HPDE6-E6E7 (cell line): ENCODE results near the gene TSPAN4.

Experiments used
- DNase-seq: peaks from one replicate; pipeline ENCODE4 v3.0.0; 2011; ENCODE audit warnings: missing footprints; ENCODE audit errors: extremely low spot score

The TSPAN4 gene

DNA sequence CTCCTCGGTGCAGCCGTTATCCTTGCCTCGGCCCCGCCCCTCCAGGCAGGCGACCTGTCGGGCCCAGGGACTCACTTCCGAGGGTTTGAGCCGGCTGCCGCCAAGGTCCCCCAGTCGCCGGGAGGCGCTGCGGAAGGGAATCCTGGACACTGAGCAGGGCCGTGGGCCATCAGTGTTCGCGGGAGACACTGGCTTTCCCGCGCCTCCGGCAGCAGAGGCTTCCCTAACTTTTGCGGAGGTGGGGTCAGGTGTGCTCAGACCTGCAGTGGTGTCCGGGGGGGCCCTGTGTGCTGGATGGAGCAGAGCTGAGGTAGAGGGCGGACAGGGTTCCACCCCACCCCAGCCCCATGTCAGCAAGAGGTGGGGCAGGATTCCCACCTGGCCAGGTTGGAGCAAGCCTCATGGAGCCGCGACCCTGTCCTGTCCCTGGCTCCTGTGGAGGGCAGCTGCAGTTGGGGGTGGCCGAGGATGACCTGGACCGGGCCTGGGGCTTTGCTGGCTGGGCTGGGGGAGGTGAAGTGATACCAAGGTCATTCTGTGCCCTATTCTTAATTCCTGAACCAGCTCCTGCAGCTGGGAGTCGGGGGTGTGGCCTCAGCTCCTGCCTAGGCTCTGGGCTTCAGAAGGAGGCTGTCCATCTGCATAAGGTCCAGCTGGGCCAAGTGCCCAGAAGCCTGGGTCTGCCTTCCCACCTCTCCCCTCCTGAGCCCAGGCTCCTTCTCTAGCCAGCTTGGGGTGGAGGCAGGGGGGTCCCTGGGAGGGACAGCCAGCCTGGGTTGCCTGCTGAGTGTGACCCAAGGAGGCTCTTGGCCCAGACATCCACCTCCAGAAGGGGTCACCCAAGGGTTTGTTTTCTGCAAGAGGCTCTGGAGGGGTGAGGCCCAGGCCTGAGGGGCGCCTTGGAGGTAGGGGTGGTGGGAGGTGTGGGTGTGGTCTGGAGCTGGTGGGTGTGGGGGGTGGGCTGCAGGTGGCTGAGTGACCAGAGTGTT, 8.4 kb downstream of the TSPAN4 start:
- no peak for DNase-seq

DNA sequence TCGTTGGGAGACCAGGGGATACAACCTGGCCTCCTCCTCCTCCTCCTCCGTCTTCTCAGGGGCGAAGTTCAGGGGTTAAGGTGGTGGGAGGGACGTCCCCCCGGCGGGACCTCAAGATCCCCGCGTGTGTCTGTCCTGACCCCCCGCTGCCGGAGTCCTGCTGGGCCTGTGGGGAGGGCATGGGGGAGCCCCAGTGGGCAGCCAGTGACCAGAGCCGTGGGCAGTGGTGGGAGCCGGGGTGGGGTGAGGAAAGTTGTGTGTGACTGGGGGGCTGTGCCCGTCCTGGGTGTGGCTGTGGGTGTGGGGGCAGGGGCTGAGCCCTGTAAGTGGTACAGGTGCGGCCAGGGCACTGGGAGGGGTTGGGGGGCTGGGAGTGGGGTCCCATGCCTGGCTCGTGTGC, 10.1 kb downstream of the TSPAN4 start:
- DNase-seq, result no peak

DNA sequence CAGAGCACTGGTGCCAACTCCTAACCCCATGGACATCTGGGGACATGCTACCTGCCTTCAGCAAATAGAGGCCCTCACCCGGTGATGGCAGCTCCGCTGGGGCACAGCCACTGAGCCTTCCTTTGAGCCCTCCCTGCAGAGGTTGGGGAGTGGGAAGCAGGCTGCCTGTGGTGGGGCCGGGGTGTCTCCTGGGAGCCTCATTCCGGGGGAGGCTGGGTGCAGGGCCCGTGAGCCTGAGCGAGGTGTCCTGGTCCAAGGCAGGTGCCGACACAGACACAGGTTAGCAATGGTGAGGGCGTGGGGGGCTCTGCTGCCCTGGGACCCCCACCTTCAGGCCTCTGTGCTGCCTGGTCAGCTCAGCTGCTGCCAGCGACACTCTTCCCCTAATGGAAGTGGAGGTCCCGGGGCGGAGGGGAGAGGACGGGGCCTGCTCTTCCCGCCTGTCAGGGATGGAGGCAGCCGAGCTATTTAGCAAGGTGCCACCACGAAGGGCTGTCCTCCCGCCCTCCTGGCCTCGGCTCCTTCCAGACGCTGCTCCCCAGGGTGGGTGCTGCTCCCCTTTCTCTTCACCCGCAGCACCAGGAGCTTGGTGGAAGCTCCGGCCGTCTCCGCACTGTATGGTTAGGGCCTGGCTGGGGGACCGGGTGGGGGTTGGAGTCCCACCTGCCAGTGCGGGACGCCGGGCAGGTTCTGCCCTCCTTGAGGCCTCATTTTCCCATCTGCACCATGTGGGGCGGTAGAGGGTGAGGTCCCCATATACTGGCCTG, 11.2 kb downstream of the TSPAN4 start:
- no peak for DNase-seq

DNA sequence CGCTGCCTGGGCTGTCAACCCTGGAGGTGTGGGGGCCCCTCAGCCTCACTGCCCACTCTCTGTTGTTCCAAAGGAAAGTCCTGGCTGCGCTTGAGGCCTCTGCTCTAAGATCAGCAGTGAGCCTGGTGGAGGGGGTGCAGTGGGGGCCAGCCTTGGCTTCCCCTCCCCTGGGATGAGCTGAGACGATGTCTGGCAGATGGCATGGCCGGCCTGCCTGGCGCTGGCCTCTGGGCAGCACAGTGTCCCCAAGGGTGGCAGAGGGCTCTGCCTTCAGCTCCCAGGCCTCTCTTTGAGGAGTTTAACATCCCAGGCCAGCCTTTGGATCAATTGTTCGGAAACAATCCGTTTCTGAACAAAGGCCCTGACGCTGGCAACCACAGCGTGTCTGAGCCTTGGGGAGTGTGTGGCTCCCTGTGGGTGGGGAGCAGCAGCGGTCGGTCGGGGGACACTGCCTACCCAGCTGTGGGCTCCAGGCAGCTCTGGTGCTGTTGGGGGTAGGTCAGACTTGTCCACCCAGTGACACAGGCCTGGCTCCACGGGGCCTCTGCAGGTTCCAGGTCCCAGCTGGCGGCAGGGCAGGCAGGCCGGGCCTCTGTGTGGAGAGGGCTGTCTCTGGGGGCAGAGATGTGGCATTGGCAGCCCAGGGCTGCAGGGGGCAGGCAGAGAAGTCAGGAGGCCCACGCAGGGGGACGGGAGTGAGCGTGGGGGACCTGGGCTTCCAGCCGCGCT, 12.1 kb downstream of the TSPAN4 start:
- no peak for DNase-seq

DNA sequence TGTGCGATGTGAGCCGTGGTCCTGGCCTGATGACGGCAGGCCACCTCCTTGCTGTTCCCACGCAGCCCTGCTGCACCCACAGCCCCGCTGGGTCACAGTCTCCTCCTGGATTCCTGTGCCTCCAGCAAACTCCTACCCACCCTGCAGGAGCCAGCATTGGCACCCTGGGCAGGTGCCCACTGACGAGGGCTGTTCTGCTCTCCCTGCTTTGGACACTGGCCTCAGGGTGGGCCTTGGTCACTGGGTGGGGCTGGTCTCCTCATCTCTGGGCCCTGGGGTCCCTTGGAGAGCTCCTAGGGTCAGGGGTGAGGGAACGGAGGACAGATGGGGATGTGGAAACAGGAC, 12.7 kb downstream of the TSPAN4 start:
- DNase-seq, result no peak

DNA sequence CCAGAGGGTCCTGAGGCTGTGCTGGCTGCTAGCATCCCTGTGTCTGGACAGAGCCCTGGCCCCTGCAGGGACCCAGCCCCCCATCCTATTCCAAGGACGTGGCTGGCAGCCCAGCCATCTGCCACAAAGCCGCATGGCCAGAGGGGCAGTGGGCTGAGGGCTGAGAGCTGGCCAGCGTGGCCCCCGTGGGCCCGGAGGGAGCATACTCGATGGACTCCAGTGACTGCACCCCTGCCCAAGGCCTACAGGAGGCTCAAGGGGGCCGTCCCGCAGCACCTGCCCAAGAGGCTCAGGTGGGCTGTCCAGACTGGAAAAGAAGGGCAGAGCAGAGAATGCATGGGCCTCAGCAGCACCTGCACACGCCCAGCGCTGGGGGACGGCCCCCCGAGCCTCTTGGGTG, 13.1 kb downstream of the TSPAN4 start:
- no peak for DNase-seq

DNA sequence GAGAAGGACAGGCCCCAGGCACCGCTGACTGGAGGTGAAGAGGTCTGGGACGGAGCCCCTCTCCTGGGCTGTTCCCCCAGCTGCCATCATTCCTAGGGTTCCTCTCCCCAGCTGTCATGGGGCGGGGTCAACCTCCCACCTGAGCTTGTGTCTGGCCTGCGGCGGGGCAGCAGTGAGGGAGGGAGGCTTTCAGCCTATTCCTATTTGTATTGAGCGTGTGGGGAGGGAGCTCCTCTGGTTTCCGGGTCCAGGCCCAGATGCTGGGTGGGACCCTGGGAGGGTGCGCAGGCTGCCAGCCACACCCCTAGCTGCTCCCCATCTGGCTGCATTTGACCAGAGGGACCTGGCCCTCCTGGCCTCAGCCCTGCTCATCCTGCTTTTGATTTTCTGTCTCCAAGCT, 13.7 kb downstream of the TSPAN4 start:
- DNase-seq, result no peak

DNA sequence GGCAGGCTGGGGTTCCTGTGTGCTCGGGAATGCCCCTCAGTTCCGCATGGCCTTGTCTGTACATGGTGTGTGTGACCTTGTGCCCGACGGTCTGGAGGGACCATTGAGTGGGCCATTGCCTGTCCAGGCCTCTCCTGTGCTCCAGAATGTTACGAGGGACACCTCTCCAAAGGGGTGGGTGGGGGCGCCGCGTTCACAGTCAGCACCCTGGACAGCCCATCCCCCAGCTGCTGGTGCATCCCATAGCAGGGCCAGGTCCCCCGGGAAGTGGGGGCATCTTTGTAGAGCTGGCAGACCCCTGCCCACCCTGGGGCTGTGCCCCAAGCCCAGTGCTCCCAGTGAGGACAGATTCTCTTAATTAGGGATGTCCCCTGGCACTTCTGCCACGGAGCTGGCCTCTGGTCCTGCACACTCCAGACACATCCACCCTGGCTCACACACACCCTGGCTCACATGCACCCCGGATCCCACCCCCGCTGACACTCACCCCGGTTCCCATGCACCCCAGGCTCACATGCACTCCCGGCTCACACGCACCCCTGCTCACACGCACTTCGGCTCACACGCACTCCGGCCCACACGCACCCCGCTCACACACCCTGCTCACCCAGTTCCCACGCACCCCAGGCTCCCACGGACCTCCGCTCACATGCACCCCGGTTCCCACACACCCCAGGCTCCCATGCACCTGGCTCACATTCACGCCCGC, 15.6 kb downstream of the TSPAN4 start:
- no peak for DNase-seq

DNA sequence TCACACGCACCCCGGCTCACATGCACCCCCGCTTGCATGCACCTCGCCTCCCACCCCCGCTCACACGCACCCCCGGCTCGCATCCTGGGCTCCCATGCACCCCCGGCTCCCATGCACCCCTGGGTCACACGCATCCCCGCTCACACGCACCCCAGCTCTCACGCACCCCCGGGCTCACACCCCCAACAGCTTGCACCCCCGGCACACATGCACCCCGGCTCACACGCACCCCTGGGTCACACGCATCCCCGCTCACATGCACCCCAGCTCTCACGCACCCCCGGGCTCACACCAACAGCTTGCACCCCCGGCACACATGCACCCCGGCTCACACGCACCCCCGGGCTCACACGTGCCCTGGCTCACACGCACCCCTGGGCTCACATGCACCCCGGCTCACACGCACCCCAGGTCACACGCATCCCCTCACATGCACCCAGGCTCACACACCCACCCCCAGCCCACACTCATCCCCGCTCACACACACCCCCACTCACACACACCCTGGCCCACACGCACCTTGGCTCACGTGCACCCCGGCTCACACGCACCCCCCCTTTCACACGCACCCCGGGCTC, 16.2 kb downstream of the TSPAN4 start:
- no peak for DNase-seq

DNA sequence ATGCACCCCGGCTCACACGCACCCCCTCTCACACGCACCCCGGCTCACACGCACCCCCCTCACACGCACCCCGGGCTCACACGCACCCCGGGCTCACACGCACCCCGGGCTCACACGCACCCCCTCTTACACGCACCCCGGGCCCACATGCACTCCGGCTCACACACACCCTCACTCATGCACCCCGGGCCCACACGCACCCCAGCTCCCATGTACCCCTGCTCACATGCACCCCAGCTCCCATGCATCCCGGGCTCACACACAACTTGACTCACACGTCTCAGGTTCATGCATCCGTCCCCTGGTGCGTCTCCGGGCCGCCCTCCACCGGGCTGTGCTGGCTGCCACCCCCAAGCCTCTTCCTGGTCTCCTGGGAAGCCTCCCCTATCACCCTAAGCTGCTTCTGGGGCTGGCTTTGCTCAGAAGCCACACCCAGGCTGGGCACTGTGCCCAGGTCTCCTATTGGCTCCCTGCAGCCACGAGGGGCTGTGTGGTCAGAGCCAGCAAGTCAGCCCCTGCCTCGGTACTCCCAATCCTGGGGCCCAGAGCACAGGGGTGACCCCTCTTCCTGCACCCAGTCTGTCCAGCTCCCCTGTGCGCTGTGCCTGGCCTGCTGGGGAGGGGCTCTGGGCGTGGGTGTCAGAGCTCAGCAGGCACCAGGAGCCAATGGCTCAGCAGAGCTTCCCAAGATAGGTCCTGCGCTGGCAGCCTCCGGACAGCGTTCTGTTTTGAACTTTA, 16.9 kb downstream of the TSPAN4 start:
- DNase-seq, result no peak

DNA sequence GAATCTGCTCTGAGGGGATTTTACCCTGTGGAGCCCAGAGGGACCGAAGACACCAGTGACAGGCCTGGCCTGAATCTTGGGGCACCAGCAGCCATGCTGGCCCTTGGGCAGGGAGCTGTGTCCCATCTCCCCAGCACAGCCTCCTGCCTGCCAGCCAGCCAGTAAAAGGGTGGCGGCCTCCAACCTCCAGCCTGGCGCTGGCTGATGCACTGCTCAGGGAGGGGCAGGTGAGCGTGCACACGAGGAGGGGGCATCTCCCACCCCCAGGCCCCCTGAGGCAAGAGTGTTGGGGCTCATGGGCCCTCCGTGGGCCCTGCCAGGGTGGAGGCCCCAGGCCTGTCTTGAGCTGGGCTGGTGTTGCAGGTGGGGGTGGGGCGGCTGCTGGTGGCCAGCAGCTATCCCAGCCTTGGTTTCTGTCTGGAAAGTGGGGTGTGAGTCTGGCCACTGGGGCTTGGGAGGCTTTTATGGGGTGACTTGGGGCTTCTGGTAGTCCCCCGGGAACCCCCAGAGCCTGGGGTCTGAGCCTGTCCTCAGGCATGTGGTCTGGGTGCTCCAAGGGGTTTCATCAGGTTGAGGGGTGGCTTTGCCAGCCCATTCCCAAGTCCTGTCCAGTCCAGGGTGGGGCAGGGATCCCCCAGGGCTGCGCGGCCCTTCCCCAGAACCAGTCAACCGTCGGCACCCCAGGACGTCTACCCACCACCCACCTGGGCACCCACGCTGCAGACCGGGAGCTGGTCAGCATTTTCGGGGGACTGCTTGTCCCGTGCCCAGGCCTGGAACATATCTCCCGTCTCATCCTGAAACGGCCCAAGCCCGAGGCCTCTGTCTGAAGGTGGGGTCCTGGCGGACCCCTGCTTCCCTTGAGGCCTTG, 17.8 kb downstream of the TSPAN4 start:
- no peak for DNase-seq

DNA sequence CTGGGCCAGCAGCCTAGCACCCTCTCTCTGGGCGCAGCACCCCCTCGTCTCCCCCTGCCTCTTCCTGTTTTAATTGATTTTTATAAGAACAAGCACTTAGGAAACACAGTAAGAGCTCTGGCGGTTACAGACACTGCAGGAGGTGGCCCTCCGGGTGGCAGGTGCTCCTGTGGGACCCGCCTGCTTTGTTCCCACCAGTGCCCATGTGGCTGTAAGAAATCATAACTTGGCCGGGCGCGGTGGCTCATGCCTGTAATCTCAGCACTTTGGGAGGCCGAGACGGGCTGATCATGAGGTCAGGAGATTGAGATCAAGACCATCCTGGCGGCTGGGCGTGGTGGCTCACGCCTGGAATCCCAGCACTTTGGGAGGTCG, 18.4 kb downstream of the TSPAN4 start:
- no peak for DNase-seq

DNA sequence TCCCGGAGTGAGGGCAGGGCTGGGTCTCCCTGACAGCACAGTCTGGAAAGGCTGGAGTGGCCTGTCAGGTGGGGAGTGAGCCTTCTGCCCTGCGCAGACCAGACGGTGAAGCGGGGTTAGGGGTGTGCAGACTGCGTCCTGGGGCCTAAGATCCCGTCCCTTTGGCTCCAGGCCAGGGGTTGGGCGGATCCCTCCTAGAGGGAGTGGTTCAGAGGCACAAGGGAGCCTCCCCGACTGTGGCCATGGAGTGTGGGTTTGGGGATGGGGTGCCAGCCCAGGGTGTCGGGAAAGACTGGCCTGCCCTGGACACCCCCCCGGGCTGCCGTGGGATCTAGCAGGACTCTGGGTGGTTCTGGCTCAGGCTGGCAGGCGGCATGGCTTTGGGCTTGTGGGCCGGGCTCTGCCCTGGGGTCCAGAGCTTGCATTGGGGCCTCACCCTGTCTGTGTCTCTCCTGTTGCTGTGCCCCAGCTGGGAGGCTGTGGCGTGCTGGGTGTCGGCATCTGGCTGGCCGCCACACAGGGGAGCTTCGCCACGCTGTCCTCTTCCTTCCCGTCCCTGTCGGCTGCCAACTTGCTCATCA, 19.5 kb downstream of the TSPAN4 start:
- DNase-seq, result no peak

DNA sequence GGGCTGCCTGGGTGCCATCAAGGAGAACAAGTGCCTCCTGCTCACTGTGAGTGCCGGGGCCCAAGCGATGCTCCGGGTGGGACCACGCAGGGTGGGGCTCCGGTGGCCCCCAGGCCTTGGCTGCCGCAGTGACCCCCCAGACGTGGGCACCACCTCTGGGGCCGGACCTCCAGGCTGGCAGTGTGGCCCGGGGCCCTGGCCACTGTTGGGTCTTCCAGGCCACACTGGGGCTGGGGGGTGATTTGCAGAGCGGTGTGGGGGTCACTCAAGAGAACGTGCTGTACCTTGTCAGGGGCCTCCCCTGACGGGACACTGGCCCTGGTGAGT, 20.0 kb downstream of the TSPAN4 start:
- no peak for DNase-seq

DNA sequence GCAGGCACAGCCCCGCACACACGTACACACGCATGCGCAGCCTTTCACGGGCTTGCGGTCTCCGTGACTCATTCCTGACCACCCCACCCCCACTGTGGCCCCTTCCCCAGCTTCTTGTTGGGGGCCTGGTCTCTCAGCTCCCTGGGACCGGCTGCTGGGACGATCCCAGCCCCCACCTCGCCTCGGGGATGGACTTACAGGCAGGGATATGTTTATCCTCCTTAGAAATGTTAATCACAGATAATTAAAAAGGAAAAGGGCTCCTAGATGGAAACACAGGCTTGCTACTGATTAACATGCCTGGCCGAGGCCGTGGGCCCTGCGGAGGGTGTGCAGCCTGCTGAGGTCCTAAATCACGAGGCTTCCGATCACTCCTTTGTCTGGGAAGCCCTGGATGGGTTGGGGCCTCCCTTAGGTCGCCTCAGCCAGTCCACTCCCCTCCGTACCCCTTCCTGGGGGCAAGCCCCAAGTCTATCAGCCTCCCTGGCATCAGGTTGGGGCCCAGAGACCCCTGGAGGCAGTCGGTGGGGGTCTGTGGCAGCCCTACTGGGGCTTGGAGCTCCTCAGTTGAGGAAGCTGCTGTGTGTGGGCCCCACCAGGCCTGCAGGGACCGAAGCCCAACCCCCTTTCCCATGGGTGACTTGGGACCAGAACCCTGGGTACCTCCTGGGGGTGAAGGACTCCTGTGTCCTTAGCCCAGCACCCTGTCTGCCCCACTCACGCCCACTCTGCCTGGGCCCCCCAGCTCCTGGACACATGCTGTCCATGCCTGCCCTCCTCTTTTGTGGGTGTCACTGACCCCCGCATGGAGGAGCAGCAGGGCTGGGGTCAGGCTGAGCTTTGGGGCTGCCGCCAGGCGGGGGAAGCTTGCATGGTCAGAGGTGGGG, 20.6 kb downstream of the TSPAN4 start:
- DNase-seq, result no peak

DNA sequence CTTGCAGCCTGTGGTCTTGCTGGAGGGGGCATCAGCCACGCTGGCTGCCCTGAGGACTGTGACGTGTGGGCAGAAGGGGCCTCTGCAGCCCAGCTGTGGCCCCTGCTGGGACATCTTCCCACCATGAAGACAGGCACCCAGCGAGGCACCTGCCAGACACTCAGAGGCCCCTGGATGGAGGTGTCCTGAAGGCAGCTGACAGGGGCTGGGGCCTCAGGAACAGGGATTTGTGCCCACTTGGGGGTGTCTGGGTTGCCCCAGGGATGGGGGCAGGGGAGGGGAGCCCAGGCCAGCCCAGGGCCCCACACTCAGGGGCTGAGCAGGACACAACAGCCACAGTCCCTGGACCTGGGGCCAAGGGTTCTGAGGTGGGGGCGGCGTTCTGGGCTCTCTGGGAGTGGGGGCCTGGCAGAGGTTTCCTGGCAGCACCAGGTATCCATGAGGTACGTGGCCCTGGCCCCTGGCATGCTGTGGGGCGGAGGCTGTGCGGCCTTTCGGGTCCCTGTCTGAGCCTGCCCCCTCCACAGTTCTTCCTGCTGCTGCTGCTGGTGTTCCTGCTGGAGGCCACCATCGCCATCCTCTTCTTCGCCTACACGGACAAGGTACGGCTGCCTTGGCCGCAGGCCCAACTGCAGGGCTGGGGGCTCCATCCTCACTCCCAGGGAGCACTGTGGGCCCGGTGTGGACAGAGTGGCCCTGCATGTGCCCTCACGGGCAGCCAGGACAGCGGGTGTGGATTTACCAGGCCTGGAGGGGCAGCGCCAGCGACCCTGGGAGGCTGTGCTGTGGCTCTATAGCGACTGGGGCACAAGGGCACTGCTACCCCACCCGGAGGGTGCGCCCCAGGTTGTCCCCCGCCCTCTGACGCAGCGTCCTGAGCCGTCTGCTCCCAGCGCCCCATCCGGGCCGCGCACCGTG, 21.5 kb downstream of the TSPAN4 start:
- no peak for DNase-seq

DNA sequence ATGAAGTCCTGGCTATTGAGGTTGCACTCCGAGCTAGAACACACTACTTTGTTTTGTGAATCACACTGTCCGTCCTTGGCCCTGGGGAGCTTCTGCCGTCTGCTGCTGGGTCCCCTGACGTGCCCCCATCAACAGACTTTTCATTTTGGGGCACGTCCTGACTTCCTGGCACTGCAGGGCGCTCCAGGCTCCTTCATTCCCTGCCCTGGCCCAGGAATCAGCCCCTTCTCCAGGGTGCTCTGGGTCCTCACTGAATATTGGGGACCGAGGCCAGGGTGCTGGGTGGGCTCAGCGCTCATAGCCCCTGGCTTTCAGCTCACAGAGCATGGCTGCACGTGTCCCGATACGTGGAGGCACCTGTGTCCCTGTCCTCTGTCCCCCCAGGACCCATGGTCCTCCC, 22.2 kb downstream of the TSPAN4 start:
- DNase-seq, result no peak
